ENCODE measurements around the gene LRIG1.

GRCh38 chr3:66537735-66538134 lies 36.9 kb upstream of the LRIG1 start:
- no peak for TF ChIP-seq CTCF (IDR thresholded peaks at IDR 0.05)
- TF ChIP-seq POLR2AphosphoS5 (IDR thresholded peaks at IDR 0.05; ENCODE audit: insufficient read depth in 1 of 2, low read depth in 1 of 2) = no peak
